Renal cortical epithelial cell (primary cell): ENCODE data around the gene FRAS1. TPM values are rescaled to one million over a fixed set of nuclear protein-coding genes. Genes with fewer than 3 reads are reported as not detected.
A peak's percentile ranks its signal among the peaks of the same experiment; 100 is the strongest.
"Not testable (repeated sequence)": the region's sequence is repeated elsewhere in the genome, so short reads cannot be mapped to it uniquely, and the experiment has no call there.

ENCODE experiments used
- DNase-seq: peaks from one replicate; pipeline ENCODE4 v3.0.0-alpha.2; 2011; ENCODE audit warnings: low read depth
- total RNA-seq: library from RNA; depleted of rRNA; stranded (reverse); fragments of >200 nt; gene quantifications from 2 replicates; pipeline ENCODE4 v1.2.3, GENCODE V29; 2014

FRAS1 gene
- total RNA-seq, 1 donor from 2014 or later, result 30.3 TPM

- DNase-seq, result no peak
These were observed 153.7 kb downstream of the FRAS1 start for GRCh38 chr4:78210694-78211410.

GRCh38 chr4:78213218-78213617, 156.1 kb downstream of the FRAS1 start:
- peak; percentile 4 for DNase-seq

GRCh38 chr4:78214078-78214477, 157.0 kb downstream of the FRAS1 start:
- no peak for DNase-seq

GRCh38 chr4:78217557-78217956, 160.4 kb downstream of the FRAS1 start:
- no peak for DNase-seq

- DNase-seq, result no peak
These were observed 161.1 kb downstream of the FRAS1 start for GRCh38 chr4:78218260-78218659.

- no peak for DNase-seq
These were observed 162.7 kb downstream of the FRAS1 start for GRCh38 chr4:78219825-78220224.

GRCh38 chr4:78220283-78220682, 163.2 kb downstream of the FRAS1 start:
- DNase-seq, result no peak

GRCh38 chr4:78222575-78223186, 165.6 kb downstream of the FRAS1 start:
- no peak for DNase-seq

- DNase-seq, result no peak
These were observed 168.1 kb downstream of the FRAS1 start for GRCh38 chr4:78225236-78225635.

- DNase-seq, result no peak
These were observed 169.2 kb downstream of the FRAS1 start for GRCh38 chr4:78226279-78226678.

GRCh38 chr4:78227411-78228057, 170.4 kb downstream of the FRAS1 start:
- no peak for DNase-seq

- DNase-seq, result peak; percentile 26
These were observed 178.7 kb downstream of the FRAS1 start for GRCh38 chr4:78235800-78236199.

- no peak for DNase-seq
These were observed 180.2 kb downstream of the FRAS1 start for GRCh38 chr4:78237360-78237759.

- DNase-seq, result peak; percentile 69
These were observed 184.9 kb downstream of the FRAS1 start for GRCh38 chr4:78242071-78242470.

- peak; percentile 15 for DNase-seq
These were observed 187.8 kb downstream of the FRAS1 start for GRCh38 chr4:78244705-78245485.

GRCh38 chr4:78247536-78248285, 190.6 kb downstream of the FRAS1 start:
- peak; percentile 14 for DNase-seq

- no peak for DNase-seq
These were observed 193.4 kb downstream of the FRAS1 start for GRCh38 chr4:78250500-78250899.

- DNase-seq, result not testable (repeated sequence)
These were observed 195.7 kb downstream of the FRAS1 start for GRCh38 chr4:78252773-78253172.

GRCh38 chr4:78254893-78255292, 197.8 kb downstream of the FRAS1 start:
- DNase-seq, result no peak

GRCh38 chr4:78265006-78265405, 207.9 kb downstream of the FRAS1 start:
- DNase-seq, result no peak

- DNase-seq, result no peak
These were observed 210.7 kb downstream of the FRAS1 start for GRCh38 chr4:78267790-78268189.

GRCh38 chr4:78268597-78268996, 211.5 kb downstream of the FRAS1 start:
- DNase-seq, result no peak
